Measurements from ENCODE around the gene FCN2.

GRCh38 chr9:134881313-134881670, 682 bp downstream of the FCN2 start:
- TF ChIP-seq CTCF (IDR thresholded peaks at IDR 0.05) (no peak), POLR2A (IDR thresholded peaks at IDR 0.05) (no peak)

Data from upper lobe of left lung (tissue), 4 donors.